ENCODE data around the gene PSMD6.

The PSMD6 gene

GRCh38 chr3:63970631-63971475 is 52.4 kb downstream of the PSMD6 start:
- no peak for TF ChIP-seq GABPA (IDR thresholded peaks at IDR 0.05; ENCODE audit: low read depth)
- TF ChIP-seq CTCF (IDR thresholded peaks at IDR 0.05; ENCODE audit: insufficient read depth, low read length) = no peak
- no peak for TF ChIP-seq REST (IDR thresholded peaks at IDR 0.05; ENCODE audit: insufficient replicate concordance, low read depth)
- TF ChIP-seq SPI1 (IDR thresholded peaks at IDR 0.05; ENCODE audit: borderline replicate concordance, low read depth) = no peak
- TF ChIP-seq POLR2AphosphoS5 (IDR thresholded peaks at IDR 0.05; ENCODE audit: low read depth) = no peak
- Histone ChIP-seq H3K4me3 (replicated peaks; ENCODE audit: insufficient read depth, low read length) (no peak overlapping the region), H3K27ac (replicated peaks) (no peak overlapping the region), H3K27me3 (ENCODE audit: insufficient read depth, poor library complexity, severe bottlenecking) (no peaks in the 10 kb centered on the region)
- no peak for DNase-seq (ENCODE audit: low read depth in 1 of 2, low spot score in 1 of 2)

- DNase-seq (ENCODE audit: low read depth in 1 of 2, low spot score in 1 of 2) = no peak
- no peaks in the 10 kb centered on the region for H3K27me3 ChIP-seq (ENCODE audit: insufficient read depth, poor library complexity, severe bottlenecking)
- no peak overlapping the region for H3K4me3 ChIP-seq (replicated peaks; ENCODE audit: insufficient read depth, low read length)
- TF ChIP-seq SPI1 (IDR thresholded peaks at IDR 0.05; ENCODE audit: borderline replicate concordance, low read depth) (no peak), POLR2AphosphoS5 (IDR thresholded peaks at IDR 0.05; ENCODE audit: low read depth) (no peak), CTCF (IDR thresholded peaks at IDR 0.05; ENCODE audit: insufficient read depth, low read length) (no peak), GABPA (IDR thresholded peaks at IDR 0.05; ENCODE audit: low read depth) (no peak), REST (IDR thresholded peaks at IDR 0.05; ENCODE audit: insufficient replicate concordance, low read depth) (no peak)
- no peak overlapping the region for H3K27ac ChIP-seq (replicated peaks)
These were observed 53.4 kb downstream of the PSMD6 start for GRCh38 chr3:63969876-63970275.

GRCh38 chr3:63968612-63969350 is 54.5 kb downstream of the PSMD6 start:
- no peak for DNase-seq (ENCODE audit: low read depth in 1 of 2, low spot score in 1 of 2)
- peak overlapping the region; percentile 37 for H3K4me3 ChIP-seq (replicated peaks; ENCODE audit: insufficient read depth, low read length)
- H3K27me3 ChIP-seq (ENCODE audit: insufficient read depth, poor library complexity, severe bottlenecking) = no peaks in the 10 kb centered on the region
- H3K27ac ChIP-seq (replicated peaks) = peak overlapping the region; percentile 85
- no peak for TF ChIP-seq REST (IDR thresholded peaks at IDR 0.05; ENCODE audit: insufficient replicate concordance, low read depth)
- TF ChIP-seq POLR2AphosphoS5 (IDR thresholded peaks at IDR 0.05; ENCODE audit: low read depth) = no peak
- no peak for TF ChIP-seq SPI1 (IDR thresholded peaks at IDR 0.05; ENCODE audit: borderline replicate concordance, low read depth)
- no peak for TF ChIP-seq GABPA (IDR thresholded peaks at IDR 0.05; ENCODE audit: low read depth)
- no peak for TF ChIP-seq CTCF (IDR thresholded peaks at IDR 0.05; ENCODE audit: insufficient read depth, low read length)
